Liver (tissue), 9 donors: ENCODE measurements around the gene B3GNT2. TPM values are rescaled to one million over a fixed set of nuclear protein-coding genes. Genes with fewer than 3 reads are reported as not detected.

Source experiments
- DNase-seq: peaks from one replicate; pipeline ENCODE4 v3.0.0-alpha.2; 2017; ENCODE audit warnings: low spot score
- H3K27ac ChIP-seq, 2 donors: one replicate each; pipeline ENCODE4 v1.7.0; 2013; ENCODE audit warnings: inconsistent platforms in 2 of 2, low read length in 2 of 2, control low read depth in 1 of 2, low read depth in 1 of 2, mild to moderate bottlenecking in 1 of 2
- H3K27me3 ChIP-seq, 4 donors: one replicate each; pipeline versions ENCODE4 v1.6.1 to v1.7.0; 2013; ENCODE audit warnings: low read length in 3 of 4, inconsistent platforms in 1 of 4, mild to moderate bottlenecking in 1 of 4, moderate library complexity in 1 of 4; ENCODE audit not compliant: control insufficient read depth in 4 of 4, insufficient read depth in 4 of 4
- H3K36me3 ChIP-seq, 4 donors: one replicate each; pipeline versions ENCODE4 v1.6.1 to v1.7.0; 2013; ENCODE audit warnings: low read length in 3 of 4, mild to moderate bottlenecking in 3 of 4, low read depth in 1 of 4, moderate library complexity in 1 of 4; ENCODE audit not compliant: control insufficient read depth in 4 of 4, insufficient read depth in 3 of 4
- H3K4me1 ChIP-seq, 4 donors: one replicate each; pipeline versions ENCODE4 v1.6.1 to v1.7.0; 2013; ENCODE audit warnings: low read length in 3 of 4, mild to moderate bottlenecking in 3 of 4, moderate library complexity in 1 of 4; ENCODE audit not compliant: control insufficient read depth in 4 of 4, insufficient read depth in 4 of 4
- H3K4me3 ChIP-seq, 3 donors: one replicate each; pipeline versions ENCODE4 v1.6.1 to v1.7.0; 2013; ENCODE audit warnings: low read length in 3 of 3, control low read depth in 1 of 3, low read depth in 1 of 3, mild to moderate bottlenecking in 1 of 3
- H3K9ac ChIP-seq, 2 donors: one replicate each; pipeline ENCODE4 v1.7.0; 2013; ENCODE audit warnings: low read length in 2 of 2, mild to moderate bottlenecking in 2 of 2, moderate library complexity in 2 of 2, control low read depth in 1 of 2, low read depth in 1 of 2
- H3K9me3 ChIP-seq, 4 donors: one replicate each; pipeline versions ENCODE4 v1.6.1 to v1.7.0; 2013; ENCODE audit warnings: low read length in 3 of 4; ENCODE audit not compliant: control insufficient read depth in 4 of 4
- ATF3 ChIP-seq: IDR thresholded peaks from 2 replicates; pipeline ENCODE4 v1.6.1; 2016; ENCODE audit warnings: antibody characterized with exemption
- CTCF ChIP-seq: fragments of 150-350 bp; IDR thresholded peaks from 2 replicates; pipeline ENCODE4 v1.5.1; 2017; ENCODE audit warnings: improper control_type of control experiment, low read depth, low read length; ENCODE audit not compliant: missing input control
- EGR1 ChIP-seq, 2 donors: IDR thresholded peaks; 2 replicates each; pipeline ENCODE4 v1.6.1; 2016 to 2018; ENCODE audit warnings: antibody characterized with exemption in 2 of 2, low read depth in 2 of 2
- FOXA1 ChIP-seq: IDR thresholded peaks from 2 replicates; pipeline ENCODE4 v1.6.1; 2016; ENCODE audit warnings: antibody characterized with exemption
- FOXA2 ChIP-seq: IDR thresholded peaks from 2 replicates; pipeline ENCODE4 v1.6.1; 2016; ENCODE audit warnings: antibody characterized with exemption
- GABPA ChIP-seq, 2 donors: IDR thresholded peaks in 1 of 2; conservative IDR thresholded peaks in 1 of 2; 2 replicates each; pipeline ENCODE4 v1.6.1; 2016; ENCODE audit warnings: antibody characterized with exemption in 2 of 2, mild to moderate bottlenecking in 1 of 2, moderate library complexity in 1 of 2
- HNF4A ChIP-seq, 2 donors: conservative IDR thresholded peaks; 2 replicates each; pipeline ENCODE4 v1.6.1; 2016; ENCODE audit warnings: antibody characterized with exemption in 2 of 2, mild to moderate bottlenecking in 2 of 2
- HNF4G ChIP-seq: IDR thresholded peaks from 2 replicates; pipeline ENCODE4 v1.6.1; 2016; ENCODE audit warnings: antibody characterized with exemption
- JUND ChIP-seq, 2 donors: IDR thresholded peaks; 2 replicates each; pipeline ENCODE4 v1.6.1; 2016; ENCODE audit warnings: antibody characterized with exemption in 2 of 2
- MAX ChIP-seq: IDR thresholded peaks from 2 replicates; pipeline ENCODE4 v1.6.1; 2016; ENCODE audit warnings: antibody characterized with exemption
- NR2F2 ChIP-seq: IDR thresholded peaks from 2 replicates; pipeline ENCODE4 v1.6.1; 2016; ENCODE audit warnings: antibody characterized with exemption
- RAD21 ChIP-seq, 2 donors: IDR thresholded peaks; 2 replicates each; pipeline ENCODE4 v1.6.1; 2016; ENCODE audit warnings: antibody characterized with exemption in 2 of 2, mild to moderate bottlenecking in 2 of 2
- REST ChIP-seq: IDR thresholded peaks from 2 replicates; pipeline ENCODE4 v1.6.1; 2016; ENCODE audit warnings: antibody characterized with exemption, mild to moderate bottlenecking
- RXRA ChIP-seq, 2 donors: IDR thresholded peaks; 2 replicates each; pipeline ENCODE4 v1.6.1; 2017 to 2018; ENCODE audit warnings: antibody characterized with exemption in 2 of 2, mild to moderate bottlenecking in 1 of 2
- SP1 ChIP-seq: IDR thresholded peaks from 2 replicates; pipeline ENCODE4 v1.6.1; 2018; ENCODE audit warnings: antibody characterized with exemption, mild to moderate bottlenecking
- TAF1 ChIP-seq: conservative IDR thresholded peaks from 2 replicates; pipeline ENCODE4 v1.6.1; 2016; ENCODE audit warnings: antibody characterized with exemption, mild to moderate bottlenecking
- YY1 ChIP-seq: IDR thresholded peaks from 2 replicates; pipeline ENCODE4 v1.6.1; 2016; ENCODE audit warnings: antibody characterized with exemption, mild to moderate bottlenecking
- ZBTB33 ChIP-seq: IDR thresholded peaks from 2 replicates; pipeline ENCODE4 v1.6.1; 2016; ENCODE audit warnings: antibody characterized with exemption
- WGBS: extraction: QIAGEN DNeasy Blood & Tissue Kit; methylation state at CpG from one replicate; pipeline ENCODE4 v1.1.7; 2013; 5-methylcytosine and 5-hydroxymethylcytosine counted together
- polyA plus RNA-seq, 2 donors: library from polyadenylated mRNA; stranded (reverse) in 1 of 2; unstranded in 1 of 2; fragments of 200-250 nt in 1 of 2; fragments of >200 nt in 1 of 2; fragmentation: Nextera tagmentation in 1 of 2; extraction: Ambion mirVana in 1 of 2; gene quantifications; one replicate each; pipeline versions ENCODE4 v1.2.1 to v1.2.3, GENCODE V29; 2013 to 2015
- total RNA-seq, 2 donors: library from RNA; depleted of rRNA; stranded (reverse); fragments of >200 nt; gene quantifications; one replicate each; pipeline ENCODE4 v1.2.3, GENCODE V29; 2014
- donor health status: healthy.
- donor health status: healthy.
- donor health status: healthy.
- donor health status: healthy.
- donor health status: healthy.

Gene B3GNT2
- total and polyA plus RNA-seq, 4 donors: 6.4 to 20.2 (median 14.2) TPM

- no peak for TF ChIP-seq FOXA2
- TF ChIP-seq HNF4G: no peak
- no peak for TF ChIP-seq HNF4A (conservative IDR thresholded peaks at IDR 0.05)
- no peak for TF ChIP-seq NR2F2
- TF ChIP-seq SP1: no peak
- no peak for TF ChIP-seq FOXA1
Observed at GRCh38 chr2:62222674-62223073, 26.8 kb downstream of the B3GNT2 start (continued).

- Histone ChIP-seq H3K27ac (no peak overlapping the region), H3K4me1 (peaks cover 0 to 11% (median 2%) of the 10 kb centered on the region in 4 donors)
- WGBS: 81% methylated on average over 1 of the region's 1 CpG
Observed at GRCh38 chr2:62224976-62225375, 29.1 kb downstream of the B3GNT2 start.

GRCh38 chr2:62227386-62228075, 31.6 kb downstream of the B3GNT2 start:
- peaks cover 6 to 14% (median 8%) of the 10 kb centered on the region in 4 donors for H3K36me3 ChIP-seq
- H3K4me3 ChIP-seq: no peak overlapping the region
- 86% methylated on average over 6 of the region's 6 CpGs for WGBS
- no peaks in the 10 kb centered on the region for H3K27me3 ChIP-seq
- H3K4me1 ChIP-seq: no peaks in the 10 kb centered on the region
- H3K9ac ChIP-seq: no peak overlapping the region
- no peak overlapping the region for H3K27ac ChIP-seq
- TF ChIP-seq JUND (IDR thresholded peaks at IDR 0.05) (no peak), HNF4G (no peak), TAF1 (no peak), NR2F2 (no peak), RXRA (IDR thresholded peaks at IDR 0.05) (no peak), ZBTB33 (no peak), RAD21 (IDR thresholded peaks at IDR 0.05) (no peak), EGR1 (IDR thresholded peaks at IDR 0.05; ENCODE audit: low read depth in 2 of 2) (no peak), HNF4A (conservative IDR thresholded peaks at IDR 0.05) (no peak), MAX (no peak), GABPA (IDR thresholded peaks at IDR 0.05 in 1 of 2, conservative IDR thresholded peaks at IDR 0.05 in 1 of 2) (no peak), ATF3 (no peak), CTCF (no peak), FOXA2 (no peak), YY1 (no peak), SP1 (no peak), FOXA1 (no peak), REST (no peak)
- DNase-seq: no peak
- H3K9me3 ChIP-seq: no peaks in the 10 kb centered on the region

More at GRCh38 chr2:62224976-62225375, 29.1 kb downstream of the B3GNT2 start:
- Histone ChIP-seq H3K27me3 (no peaks in the 10 kb centered on the region), H3K9me3 (no peaks in the 10 kb centered on the region), H3K9ac (no peak overlapping the region), H3K36me3 (peaks cover 6 to 17% (median 8%) of the 10 kb centered on the region in 4 donors), H3K4me3 (no peak overlapping the region)
- TF ChIP-seq FOXA1: no peak
- TF ChIP-seq JUND (IDR thresholded peaks at IDR 0.05): no peak
- TF ChIP-seq TAF1: no peak
- no peak for TF ChIP-seq SP1
- TF ChIP-seq HNF4A (conservative IDR thresholded peaks at IDR 0.05): no peak
- TF ChIP-seq RAD21 (IDR thresholded peaks at IDR 0.05): no peak
- no peak for DNase-seq
